ENCODE results near the gene PLIN3. TPM values are rescaled to one million over a fixed set of nuclear protein-coding genes. Genes with fewer than 3 reads are reported as not detected.
"Not testable (repeated sequence)": the region's sequence is repeated elsewhere in the genome, so short reads cannot be mapped to it uniquely, and the experiment has no call there.

The PLIN3 gene
- polyA plus RNA-seq, 4 donors, result 38.6 to 57.9 (median 53.3) TPM

DNA sequence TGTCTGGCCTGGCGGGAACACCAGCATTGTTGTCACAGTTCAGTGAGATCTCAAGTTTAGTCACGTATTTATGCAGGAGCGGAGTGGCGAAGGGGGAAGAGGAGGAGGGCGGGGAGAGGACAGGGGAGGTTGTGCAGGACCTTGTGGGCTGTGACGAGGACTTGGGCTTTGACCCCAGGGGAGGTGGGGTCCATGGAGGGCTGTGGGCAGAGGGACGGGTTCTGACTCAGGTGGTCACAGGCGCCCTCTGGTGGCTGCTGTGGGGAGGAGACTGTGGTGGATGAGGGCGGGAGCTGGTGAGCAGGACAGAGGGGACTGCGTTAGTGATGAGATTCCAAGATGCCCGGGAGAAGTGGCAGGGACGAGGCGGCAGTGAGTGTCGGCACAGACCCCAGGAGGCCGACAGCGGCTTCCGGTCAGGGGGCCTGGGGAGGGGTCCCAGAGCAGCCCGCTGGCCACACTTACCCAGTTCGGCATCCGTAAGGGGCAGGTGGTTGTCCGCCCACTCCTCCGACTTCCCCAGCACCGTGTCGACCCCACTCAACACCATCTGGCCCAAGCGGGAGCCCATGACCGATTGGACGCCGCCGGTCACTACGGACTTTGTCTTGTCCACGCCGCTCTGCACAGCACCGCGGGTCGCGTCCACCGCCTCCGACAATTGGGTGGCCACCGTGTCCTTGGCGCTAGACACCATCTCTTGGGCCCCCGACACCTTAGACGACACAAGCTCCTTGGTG lies 15.7 kb downstream of the PLIN3 start:
- peak in 2 of 4 donors; percentile 48 to 73 for DNase-seq (ENCODE audit: low read depth in 4 of 4, low spot score in 2 of 4)

DNA sequence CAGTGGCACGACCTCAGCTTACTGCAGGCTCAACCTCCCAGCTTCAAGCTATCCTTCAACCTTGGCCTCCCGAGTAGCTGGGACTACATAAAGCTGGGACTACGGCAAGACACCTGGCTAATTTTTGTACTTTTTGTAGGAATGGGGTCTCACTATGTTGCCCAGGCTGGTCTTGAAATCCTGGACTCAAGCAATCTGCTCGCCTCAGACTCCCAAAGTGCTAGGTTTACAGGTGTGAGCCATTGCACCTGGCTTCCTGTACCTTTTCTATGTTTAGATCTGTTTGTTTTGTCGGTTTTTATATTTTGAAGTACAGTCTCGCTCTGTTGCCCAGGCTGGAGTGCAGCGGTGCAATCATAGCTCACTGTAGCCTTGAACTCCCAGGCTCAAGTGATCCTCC lies 18.4 kb downstream of the PLIN3 start:
- DNase-seq (ENCODE audit: low read depth in 4 of 4, low spot score in 2 of 4), result no peak

DNA sequence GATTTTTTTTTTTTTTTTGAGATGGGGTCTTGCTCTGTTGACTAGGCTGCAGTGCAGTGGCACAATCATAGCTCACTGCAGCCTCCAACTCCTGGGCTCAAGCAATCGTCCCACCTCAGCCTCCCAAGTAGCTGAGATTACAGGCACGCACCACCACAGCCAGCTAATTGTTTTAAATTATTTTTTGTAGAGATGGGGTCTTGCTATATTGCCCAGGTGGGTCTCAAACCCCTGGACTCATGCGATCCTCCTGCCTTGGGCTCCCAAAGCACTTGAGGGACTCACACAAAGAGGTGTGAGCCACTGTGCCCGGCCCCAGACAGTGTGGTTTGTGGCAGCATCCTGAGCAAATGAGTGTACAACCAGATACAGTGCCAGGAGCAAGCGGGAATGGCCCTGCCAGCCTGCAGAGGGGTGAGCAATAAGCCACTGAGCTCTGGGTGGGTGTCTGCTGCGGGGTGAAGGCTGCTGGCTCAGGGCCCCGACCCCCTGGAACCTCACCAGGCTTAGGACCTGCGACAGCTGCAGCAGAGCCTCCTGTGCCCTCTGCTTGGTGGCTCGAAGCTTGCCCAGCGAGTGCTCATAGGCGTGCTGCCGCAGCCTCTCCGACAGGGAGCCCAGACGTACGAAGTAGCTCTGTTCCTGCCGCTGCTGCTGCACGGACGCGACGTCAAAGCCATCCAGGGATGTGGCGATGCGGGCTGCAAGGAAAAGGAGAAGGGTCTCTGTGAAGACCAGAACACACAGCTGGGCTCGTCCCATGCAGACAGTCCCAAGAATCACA lies 20.1 kb downstream of the PLIN3 start:
- no peak for DNase-seq (ENCODE audit: low read depth in 4 of 4, low spot score in 2 of 4)

DNA sequence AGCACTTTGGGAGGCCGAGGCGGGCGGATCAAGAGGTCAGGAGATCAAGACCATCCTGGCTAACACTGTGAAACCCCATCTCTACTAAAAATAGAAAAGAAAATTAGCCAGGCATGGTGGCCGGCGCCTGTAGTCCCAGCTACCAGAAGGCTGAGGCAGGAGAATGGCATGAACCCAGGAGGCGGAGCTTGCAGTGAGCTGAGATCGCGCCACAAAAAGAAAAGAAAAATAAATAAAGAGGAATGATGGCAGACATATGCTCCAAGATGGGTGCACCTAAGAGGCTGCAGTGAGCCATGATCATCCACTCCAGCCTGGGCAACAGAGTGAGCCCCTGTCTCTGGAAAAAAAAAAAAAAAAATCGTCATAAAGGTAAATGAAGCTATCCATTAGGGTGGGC lies 21.5 kb downstream of the PLIN3 start:
- not testable (repeated sequence) for DNase-seq (ENCODE audit: low read depth in 4 of 4, low spot score in 2 of 4)

DNA sequence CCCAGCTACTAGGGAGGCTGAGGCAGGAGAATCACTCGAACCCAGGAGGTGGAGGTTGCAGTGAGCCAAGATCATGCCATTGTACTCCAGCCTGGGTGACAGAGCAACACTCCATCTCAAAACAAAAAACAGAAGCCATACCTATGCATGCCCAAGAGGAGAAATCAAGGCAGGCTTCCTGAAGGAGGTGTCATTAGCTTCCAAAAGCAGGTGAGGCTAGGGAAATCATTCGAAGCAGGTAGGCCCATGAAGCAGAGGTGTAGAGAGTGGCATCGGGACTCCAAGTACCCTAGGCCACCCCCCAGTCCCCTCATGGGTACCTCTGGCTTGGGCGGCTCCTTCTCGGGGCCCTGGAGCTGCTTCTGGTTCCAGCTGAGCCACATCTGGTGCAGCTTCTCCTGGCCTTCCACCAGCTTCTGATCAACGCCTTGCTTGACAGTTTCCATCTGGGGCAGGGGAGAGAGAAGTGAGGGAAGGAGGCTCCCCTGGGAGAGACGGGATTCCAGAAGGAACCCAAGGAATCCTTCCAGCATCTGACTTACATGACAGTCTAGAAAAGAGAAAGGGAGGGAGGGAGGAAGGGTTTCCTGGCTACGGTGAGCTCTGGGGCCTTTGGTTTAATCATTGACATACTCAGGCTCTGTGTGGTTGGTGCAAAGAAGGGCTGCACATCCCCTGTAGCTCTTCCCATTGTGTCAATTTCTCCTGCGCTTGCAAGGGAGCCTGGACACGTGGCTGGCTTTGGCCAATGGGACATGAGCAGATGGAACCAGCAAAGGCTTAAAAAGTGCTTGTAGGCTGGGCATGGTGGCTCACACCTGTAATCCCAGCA lies 22.9 kb downstream of the PLIN3 start:
- DNase-seq (ENCODE audit: low read depth in 4 of 4, low spot score in 2 of 4), result no peak

DNA sequence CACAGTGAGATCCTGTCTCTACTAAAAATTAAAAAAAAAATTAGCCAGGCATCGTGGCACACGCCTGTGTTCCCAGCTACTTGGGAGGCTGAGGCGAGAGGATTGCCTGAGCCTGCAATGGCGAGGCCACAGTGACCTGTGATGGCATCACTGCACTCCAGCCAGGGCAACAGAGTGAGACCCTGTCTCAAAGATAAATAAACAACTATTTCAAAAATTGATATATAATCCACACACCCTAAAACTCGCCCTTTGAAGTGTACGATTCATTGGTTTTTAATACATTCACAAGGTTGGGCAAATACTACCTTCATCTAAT lies 23.9 kb downstream of the PLIN3 start:
- no peak for DNase-seq (ENCODE audit: low read depth in 4 of 4, low spot score in 2 of 4)

DNA sequence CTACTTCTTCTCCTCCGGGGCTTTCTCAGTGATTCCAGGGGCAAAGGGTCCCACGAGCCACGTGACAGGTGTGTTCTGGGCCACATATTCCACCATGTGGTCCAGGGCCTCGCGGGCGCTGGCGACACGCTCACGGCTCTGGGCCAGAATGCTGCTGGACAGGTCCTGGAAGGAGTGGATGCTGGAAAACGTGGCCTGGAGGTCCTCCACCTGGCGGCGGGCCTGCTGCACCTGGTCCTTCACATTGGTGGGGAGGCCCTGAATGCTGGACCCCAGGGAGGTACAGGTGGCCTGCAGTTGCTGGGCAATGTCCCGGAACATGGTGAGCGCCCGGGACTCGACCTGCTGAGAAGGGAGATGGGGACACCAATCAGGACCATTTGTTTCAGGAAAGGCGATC lies 28.3 kb downstream of the PLIN3 start:
- no peak for DNase-seq (ENCODE audit: low read depth in 4 of 4, low spot score in 2 of 4)

DNA sequence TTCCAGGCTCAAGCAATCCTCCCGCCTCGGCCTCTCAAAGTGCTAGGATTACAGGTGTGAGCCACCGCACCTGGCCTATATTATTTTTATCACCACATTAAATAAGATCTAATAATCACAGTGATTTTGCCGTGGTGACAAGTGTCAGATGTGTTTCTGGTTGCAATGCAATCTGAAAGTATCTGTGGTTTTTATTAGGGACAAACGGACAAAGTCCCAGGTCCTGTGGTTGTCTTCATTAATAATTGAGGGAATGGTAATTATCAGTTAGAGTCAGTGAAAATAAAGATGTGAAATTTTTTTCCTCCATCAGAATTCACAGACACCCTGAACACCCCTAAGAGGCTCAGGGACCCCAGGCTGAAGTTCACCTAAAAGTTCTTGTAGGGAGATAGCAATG lies 34.7 kb downstream of the PLIN3 start:
- DNase-seq (ENCODE audit: low read depth in 4 of 4, low spot score in 2 of 4), result no peak

DNA sequence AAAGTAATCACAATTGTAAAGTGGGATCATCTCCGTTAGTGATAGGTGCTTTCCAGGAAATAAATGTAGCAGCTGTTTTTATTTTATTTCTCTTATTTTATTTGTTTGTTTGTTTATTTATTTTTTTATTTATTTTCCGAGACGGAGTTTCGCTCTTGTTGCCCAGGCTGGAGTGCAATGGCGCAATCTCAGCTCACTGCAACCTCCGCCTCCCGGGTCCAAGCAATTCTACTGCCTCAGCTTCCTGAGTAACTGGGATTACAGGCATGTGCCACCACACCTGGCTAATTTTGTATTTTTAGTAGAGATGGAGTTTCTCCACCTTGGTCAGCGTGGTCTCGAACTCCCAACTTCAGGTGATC lies 35.5 kb downstream of the PLIN3 start:
- not testable (repeated sequence) for DNase-seq (ENCODE audit: low read depth in 4 of 4, low spot score in 2 of 4)

DNA sequence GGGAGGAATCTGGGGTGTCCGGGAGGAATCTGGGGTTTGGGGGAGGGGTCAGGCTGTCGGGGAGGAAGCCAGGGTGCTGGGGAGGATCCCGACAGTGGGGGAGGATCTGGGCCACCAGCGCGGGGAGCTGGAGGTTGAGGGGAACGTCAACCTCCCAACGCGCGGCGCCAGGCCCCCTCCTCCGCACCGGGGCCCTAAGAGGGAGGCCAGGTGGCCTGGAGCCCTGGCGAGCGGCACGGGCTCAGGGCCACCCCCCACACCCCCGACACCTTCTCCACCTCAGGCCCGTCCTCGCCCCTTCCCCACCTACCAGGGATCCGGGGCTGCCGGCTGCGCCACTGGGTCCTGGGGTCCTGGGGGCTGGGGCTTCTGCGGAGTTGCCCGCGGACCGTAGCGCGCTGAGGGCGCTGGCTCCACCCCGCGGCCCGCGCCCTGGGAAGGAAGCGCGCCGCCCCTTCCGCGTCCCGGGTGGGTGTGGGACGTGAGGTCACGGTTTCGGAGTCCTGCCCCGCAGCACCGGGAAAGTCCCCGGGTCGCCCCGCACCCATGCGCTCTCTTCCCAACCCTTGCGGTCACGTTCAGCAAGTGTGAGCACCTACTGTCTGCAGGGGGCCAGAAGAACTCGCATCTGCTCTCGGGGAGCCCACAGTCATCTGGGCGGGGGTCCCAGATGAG lies 36.0 kb downstream of the PLIN3 start, which contains the start of gene TICAM1:
TSS of gene TICAM1 (minus strand) at position 409 of the 675 bp plus-strand sequence. CDS start 13,335 bp downstream, outside the sequence.
- DNase-seq (ENCODE audit: low read depth in 4 of 4, low spot score in 2 of 4), result no peak

DNA sequence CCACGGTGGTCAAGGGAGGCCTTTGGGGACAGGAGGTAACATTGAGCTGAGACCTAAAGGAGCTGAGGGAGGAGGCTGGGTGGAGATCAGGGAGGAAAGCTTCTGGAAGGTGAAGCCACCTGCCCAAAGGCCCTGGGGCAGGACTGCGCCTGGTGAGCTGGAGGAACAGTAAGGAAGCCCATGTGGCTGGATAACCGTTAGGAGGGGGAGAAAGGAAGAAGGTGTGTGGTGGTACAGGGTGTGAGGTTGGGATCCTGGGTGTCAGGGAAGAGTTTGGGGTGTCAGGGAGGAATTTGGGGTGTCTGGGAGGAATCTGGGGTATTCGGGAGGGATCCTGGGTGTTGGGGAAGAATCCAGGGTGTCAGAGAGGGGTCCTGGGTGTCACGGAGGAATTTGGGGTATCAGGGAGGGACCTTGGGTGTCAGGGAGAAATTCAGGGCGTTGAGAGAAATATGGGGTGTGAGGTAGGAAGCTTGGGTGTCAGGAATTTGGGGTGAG lies 36.6 kb downstream of the PLIN3 start:
- no peak for DNase-seq (ENCODE audit: low read depth in 4 of 4, low spot score in 2 of 4)

DNA sequence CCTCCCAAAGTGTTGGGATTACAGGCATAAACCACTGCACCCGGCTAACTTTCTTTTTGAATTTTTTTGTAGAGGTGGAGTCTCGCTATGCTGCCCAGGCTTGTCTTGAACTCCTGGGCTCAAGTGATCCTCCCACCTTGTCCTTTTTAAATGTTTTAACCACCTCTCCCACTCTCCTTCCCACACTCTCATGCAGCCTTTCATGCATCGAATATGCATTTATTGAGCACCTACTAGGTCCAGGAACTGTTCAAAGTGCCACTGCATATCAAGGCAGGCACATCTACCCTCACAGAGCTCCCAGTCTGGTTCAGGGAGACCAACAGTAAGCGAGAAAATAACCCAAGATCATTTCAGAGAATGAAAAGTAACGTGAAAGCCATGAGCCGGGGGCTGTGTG lies 37.1 kb downstream of the PLIN3 start:
- DNase-seq (ENCODE audit: low read depth in 4 of 4, low spot score in 2 of 4), result no peak

DNA sequence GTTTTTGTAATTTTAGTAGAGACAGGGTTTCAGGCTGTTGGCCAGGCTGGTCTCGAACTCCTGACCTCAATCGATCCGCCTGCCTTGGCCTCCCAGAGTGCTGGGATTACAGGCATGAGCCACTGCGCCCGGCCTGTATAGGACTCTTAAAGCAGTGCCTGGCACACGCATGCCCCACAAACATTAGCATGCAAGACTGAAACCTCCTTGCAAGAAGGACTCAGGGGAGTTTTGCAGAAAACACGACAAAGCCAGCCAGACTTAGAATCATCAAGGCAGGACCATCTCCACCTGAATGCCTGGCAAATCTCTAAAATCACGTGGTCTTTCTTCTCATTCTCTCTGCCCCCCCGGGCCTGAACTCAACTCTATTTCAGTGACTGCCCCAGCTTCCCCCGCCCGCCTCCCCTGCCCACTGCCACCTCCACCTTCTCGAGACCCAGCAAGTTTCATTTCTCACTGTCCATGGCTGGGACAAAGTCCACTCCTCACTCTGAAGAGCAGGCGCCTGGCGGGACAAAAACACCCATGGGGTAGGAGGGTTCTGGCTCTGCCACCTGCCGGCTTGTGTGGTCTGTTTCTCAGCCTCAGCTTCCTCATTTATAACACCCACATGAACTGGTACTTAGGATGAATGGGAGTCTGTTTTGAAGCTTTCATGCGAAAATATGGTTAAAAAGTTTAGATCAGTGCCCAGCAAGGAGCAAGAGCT lies 38.3 kb downstream of the PLIN3 start:
- DNase-seq (ENCODE audit: low read depth in 4 of 4, low spot score in 2 of 4), result no peak

DNA sequence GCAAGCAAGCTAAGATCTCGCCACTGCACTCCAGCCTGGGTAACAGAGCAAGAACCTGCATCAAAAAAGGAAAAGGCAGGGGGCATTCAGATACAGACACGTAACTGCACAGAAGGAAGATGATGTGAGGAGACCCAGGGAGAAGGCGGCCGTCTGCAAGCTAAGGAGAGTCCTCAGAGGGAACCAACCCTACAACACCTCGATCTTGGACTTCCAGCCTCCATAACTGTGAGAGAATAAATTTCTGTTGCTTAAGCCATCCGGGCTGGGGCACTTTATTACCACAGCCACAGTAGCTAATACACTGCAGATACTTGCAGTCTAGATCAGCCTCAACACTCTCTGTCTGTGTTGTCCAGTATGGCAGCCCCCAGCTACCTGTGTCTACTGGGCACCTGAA lies 43.9 kb downstream of the PLIN3 start:
- no peak for DNase-seq (ENCODE audit: low read depth in 4 of 4, low spot score in 2 of 4)

DNA sequence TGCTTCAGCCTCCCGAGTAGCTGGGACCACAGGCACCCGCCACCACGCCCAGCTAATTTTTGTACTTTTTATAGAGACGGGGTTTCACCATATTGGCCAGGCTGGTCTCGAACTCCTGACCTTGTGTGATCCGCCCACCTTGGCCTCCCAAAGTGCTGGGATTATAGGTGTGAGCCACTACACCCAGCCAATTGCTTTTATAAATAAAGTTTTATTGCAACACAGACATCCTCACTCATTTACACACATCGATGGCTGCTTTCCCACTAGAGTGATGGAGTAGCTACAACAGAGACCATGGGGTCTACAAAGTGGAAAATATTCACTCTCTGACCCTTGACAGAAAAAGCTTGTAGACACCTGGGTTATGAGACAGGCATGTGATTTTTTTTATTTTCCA lies 45.1 kb downstream of the PLIN3 start:
- DNase-seq (ENCODE audit: low read depth in 4 of 4, low spot score in 2 of 4), result not testable (repeated sequence)

DNA sequence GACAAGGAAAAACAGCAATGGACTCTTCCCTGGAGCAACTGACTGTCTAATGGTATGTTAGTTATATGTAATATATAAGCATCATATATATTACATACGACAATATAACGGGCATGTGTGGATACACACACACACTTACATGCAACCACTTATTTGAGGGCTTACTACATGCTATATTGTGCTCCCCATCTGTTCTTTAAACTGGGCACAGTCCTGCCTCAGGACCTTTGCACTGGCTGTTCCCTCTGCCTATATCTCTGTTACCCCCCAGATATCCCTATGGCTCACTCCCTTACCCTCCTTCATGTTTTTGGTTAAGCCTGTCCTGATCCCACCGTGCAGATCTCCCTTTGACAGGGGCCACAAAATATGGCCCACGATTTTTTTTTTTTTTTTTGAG lies 46.2 kb downstream of the PLIN3 start:
- no peak for DNase-seq (ENCODE audit: low read depth in 4 of 4, low spot score in 2 of 4)

DNA sequence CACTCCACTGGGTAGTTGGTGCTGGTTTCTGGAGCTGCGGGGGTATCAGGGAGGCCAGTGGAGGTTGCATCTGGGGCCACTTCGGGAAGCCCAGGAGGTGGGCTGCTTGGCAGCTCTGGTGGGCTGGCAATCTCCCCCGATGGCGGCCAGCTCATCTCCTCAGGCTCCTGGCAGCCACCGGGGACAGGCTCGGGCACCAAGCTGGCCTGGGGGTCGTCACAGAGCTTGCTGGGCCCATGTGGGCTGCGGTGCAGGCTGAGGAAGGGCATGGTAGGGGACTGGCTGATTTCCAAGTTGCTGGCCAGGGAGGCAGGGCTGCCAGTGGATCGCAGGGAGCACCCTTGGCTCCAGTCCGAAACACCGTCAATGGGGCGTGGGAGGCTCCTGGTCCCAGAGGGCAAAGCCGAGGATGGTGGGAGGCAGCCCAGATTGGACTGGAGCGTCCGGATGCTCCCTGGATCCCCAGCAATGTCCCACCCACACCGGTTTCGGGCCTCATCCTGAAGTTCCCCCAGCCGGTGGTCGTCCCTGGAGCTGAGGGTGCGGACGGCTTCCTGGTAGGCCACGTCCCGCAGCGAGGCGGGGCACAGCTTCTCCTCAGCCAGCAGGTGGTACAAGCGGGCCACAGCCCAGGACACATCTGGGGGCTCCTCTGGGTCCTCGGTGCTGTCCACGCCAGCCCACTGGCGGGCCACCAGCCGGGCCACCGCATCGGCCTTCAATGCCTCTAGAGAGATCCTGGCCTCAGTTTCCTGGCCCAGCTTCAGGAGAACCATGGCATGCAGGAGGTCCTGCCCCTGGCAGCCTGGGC lies 49.8 kb downstream of the PLIN3 start:
- no peak for DNase-seq (ENCODE audit: low read depth in 4 of 4, low spot score in 2 of 4)

DNA sequence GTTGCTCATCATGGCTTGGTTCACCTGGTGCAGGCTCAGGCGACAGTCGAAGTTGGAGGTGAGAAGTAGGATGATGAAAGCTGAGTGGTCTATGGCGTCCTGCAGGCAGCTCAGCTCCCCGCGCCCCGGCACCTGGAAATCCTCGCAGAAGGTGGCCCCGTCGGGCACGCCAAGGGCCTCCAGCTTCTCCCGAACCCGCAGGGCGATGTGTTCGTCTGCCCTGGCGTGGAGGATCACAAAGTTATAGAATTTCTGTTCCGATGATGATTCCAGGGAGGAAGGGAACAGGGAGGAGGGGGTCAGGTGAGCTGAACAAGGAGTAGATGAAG lies 50.6 kb downstream of the PLIN3 start:
- DNase-seq (ENCODE audit: low read depth in 4 of 4, low spot score in 2 of 4), result no peak

DNA sequence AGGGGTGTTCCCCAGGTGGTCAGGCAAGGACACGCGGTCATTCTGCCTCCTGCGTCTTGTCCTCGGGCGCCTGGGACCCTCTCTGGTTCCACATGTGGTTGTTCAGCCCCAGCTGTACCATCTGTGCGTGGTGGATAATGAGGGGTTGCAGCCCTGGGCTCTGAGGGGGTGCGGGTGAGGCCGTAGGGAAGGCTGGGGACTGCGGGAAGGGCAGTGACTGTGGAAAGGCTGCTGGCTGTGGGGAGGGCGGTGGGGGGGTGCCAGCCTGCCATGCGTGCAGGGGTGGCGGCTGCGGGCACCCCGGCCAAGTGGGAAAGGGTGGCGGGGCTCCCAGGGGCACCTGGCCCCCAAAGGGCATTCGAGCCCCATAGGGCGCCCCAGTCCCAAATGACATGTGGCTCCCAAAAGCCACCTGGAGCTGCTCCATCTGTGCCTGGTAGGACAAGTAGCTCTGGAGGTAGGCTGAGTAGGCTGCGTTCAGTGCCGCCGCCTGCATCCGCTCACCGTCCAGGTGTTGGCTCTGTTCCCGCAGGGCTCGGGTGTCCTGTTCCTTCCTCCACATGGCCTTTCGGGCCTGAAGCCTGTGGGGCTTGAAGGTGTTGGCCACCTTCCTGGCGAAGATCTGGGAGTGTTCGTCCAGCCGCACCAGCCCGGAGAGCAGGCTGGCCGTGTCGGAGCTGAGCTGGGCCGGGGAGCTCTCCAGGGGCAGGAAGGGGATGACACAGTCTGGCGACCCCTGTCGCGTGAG lies 51.1 kb downstream of the PLIN3 start:
- no peak for DNase-seq (ENCODE audit: low read depth in 4 of 4, low spot score in 2 of 4)

Measured in left renal cortex interstitium (tissue), 4 donors.